Fibroblast of skin of right biceps (primary cell): Measurements from ENCODE around the gene HNRNPUL1.
"Not testable (repeated sequence)": the region's sequence is repeated elsewhere in the genome, so short reads cannot be mapped to it uniquely, and the experiment has no call there.

ENCODE experiments used
- DNase-seq: peaks from one replicate; pipeline ENCODE4 v3.0.0-alpha.2; 2013

The HNRNPUL1 gene

DNA sequence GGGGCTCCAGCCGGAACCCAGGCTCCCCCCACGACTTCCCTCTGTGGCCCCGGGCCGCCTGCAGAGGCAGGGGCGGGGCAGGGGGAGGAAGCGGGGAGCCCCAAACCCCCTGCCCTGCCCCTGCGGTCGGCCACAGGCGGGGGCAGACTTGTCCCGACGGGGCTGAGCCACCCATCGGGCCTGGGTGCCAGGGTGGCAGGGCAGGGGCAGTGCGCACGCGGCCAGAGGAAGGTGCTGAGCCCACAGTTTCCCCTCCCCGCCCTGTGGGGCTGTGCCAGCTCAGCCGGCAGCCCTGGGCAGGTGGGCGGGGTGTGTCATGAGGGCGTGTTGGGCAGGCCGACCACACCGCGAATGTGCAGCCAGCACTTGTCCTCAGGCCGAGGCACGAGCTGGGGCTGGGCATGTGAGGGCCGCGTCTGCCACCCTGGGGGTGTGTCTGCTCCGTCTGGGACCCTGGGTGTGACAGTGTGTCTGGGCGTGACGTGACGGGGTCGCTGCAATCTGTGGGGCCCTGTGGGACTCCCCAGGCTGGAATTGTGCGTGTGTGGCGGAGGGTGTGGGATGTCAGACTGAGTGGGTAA, 63.5 kb downstream of the HNRNPUL1 start:
- peak; percentile 39 for DNase-seq

- peak; percentile 36 for DNase-seq
Observed at GRCh38 chr19:41328157-41328841, 64.1 kb downstream of the HNRNPUL1 start.

- DNase-seq: no peak
Observed at GRCh38 chr19:41328842-41329225, 64.7 kb downstream of the HNRNPUL1 start.

- DNase-seq: no peak
Observed at GRCh38 chr19:41330481-41330880, 66.3 kb downstream of the HNRNPUL1 start.

DNA sequence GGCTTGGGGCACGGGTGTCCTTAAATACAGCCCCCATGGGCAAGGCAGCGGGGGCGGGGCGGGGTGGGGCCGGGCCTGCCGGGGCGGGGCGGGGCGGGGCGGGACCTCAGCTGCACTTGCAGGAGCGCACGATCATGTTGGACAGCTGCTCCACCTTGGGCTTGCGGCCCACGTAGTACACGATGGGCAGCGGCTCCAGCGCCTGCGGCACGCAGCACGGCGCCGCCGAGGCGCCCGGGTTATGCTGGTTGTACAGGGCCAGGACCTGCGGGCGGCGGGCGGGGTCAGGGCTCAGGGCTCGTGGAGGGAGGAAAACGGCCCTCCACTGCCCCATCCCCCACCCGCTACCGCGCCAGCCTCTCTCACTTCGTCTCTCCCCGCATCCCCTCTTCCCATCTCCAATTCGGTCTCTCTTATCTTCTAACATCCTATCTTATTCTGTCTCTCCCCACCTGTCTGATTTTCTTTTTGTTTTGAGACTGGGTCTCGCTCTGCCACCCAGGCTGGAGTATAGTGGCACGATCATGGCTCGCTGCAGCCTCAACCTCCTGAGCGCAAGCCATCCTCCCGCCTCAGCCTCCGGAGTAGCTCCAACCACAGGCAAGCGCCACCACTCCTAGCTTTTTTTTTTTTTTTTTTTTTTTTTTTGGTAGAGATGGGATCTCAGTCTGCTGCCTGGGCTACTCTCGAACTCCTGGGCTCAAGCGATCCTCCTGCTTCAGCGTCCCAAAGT, 66.9 kb downstream of the HNRNPUL1 start:
- no peak for DNase-seq

GRCh38 chr19:41332000-41332399, 67.8 kb downstream of the HNRNPUL1 start:
- DNase-seq: no peak

DNA sequence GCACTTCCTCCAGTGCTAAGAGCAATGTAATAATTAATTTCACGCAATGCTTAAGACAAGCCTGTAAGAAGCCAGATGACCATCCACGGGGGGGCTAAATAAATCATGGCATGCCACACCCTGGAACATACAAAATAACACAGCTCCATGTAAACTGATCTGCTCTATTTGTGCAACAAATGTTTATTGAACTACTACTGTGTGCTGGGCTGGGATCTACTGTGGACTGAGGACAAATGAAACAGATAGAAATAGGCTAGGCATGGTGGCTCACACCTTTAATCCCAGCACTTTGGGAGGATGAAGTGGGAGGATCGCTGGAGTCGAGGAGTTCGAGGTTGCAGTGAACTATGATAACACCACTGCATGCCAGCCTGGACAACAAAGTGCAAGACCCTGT, 68.3 kb downstream of the HNRNPUL1 start:
- no peak for DNase-seq

GRCh38 chr19:41334793-41335192, 70.6 kb downstream of the HNRNPUL1 start:
- DNase-seq: no peak

GRCh38 chr19:41335467-41335866, 71.3 kb downstream of the HNRNPUL1 start:
- DNase-seq: no peak

- peak; percentile 87 for DNase-seq
Observed at GRCh38 chr19:41339936-41340335, 75.8 kb downstream of the HNRNPUL1 start.

DNA sequence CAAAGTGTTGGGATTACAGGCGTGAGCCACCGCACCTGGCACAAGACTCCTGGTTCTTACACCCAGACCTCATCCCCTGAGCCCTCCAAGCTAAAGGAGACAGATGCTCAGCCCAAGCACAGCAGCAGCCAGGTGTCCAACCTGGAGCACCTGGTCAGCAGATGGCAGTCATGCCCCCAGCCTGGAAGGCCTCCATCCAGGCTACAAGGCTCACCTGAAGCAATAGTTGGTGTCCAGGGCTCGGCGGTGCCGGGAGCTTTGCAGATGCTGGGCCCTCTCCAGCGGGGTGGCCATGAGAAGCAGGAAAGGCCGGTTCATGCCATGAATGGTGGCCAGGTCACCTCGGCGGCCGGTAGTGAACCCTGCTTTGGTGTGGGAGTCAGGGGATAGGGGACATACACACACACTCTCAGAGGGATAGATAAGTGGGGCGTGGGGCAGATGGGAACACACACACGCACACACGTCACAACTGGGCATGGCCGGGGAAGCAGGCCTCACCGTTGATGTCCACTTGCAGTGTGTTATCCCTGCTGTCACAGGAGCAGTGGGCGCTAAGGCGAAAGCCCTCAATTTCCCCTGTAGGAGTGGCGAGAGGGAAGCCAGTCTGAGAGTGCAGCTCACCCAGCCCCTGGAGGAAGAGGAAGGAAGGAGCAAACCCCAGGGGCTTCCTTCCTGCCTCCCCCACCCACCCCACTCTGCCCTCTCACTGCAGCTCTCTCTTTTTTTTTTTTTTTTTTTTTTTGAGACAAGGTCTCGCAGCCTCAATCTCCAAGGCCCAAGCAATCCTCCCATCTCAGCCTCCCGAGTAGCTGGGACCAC, 77.7 kb downstream of the HNRNPUL1 start:
- DNase-seq: no peak

DNA sequence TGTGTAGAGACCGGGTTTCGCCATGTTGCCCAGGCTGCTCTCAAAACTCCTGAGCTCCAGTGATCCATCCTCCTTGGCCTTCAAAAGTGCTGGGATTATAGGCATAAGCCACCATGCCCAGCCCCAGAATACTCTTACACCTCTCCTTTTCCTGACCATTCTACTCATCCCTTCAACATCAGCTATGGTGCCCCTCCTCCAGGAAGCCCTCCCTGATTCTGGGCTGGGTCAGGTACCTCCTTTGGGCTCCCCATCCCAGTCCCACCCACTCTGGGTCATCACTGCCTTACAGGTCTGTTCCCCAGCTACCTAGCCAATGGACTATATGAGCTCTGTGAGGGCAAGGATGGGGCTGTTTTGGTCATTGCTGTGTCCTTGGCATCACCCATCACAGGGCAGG, 80.0 kb downstream of the HNRNPUL1 start:
- no peak for DNase-seq

DNA sequence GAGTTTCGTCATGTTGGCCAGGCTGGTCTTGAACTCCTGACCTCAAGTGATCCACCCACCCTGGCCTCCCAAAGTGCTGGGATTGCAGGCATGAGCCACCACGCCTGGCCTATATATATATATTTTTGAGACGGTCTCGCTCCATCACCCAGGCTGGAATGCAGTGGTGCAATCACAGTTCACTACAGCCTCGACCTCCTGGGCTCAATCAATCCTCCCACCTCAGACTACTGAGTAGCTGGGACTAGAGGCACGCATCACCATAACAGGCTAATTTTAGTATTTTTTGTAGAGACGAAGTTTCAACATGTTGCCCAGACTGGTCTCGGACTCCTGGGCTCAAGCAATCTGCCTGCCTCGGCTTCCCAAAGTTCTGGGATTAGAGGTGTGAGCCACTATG, 82.7 kb downstream of the HNRNPUL1 start:
- not testable (repeated sequence) for DNase-seq

DNA sequence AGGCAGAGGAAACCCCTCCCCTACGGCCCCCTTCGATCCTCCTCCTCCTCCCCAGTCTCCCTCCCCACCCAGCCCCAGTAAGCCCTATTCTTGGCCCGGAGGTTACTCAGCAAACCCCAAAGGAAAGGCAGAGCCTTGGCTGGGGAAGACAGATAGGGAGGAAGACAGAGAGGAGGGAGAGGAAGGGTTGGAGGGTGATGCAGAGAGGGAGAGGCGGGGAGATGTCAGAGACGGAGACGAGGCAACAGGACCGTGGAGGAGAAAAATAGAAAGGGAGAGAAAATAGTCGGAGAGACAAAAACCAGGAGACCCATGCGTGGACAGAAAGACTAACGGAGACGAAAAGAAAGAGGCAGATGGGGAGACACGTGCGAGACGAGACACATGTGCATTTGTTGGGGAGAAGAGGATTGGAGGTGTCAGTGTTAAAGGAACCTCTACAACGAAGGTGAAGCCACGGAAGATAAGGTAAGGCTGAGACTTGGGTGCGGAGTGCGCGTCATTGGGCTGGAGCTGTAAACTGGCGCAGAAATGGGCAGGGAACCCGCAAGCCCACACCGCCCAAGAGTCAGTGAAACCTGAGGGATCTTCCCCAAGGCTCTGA, 86.7 kb downstream of the HNRNPUL1 start:
- DNase-seq: peak; percentile 43

DNA sequence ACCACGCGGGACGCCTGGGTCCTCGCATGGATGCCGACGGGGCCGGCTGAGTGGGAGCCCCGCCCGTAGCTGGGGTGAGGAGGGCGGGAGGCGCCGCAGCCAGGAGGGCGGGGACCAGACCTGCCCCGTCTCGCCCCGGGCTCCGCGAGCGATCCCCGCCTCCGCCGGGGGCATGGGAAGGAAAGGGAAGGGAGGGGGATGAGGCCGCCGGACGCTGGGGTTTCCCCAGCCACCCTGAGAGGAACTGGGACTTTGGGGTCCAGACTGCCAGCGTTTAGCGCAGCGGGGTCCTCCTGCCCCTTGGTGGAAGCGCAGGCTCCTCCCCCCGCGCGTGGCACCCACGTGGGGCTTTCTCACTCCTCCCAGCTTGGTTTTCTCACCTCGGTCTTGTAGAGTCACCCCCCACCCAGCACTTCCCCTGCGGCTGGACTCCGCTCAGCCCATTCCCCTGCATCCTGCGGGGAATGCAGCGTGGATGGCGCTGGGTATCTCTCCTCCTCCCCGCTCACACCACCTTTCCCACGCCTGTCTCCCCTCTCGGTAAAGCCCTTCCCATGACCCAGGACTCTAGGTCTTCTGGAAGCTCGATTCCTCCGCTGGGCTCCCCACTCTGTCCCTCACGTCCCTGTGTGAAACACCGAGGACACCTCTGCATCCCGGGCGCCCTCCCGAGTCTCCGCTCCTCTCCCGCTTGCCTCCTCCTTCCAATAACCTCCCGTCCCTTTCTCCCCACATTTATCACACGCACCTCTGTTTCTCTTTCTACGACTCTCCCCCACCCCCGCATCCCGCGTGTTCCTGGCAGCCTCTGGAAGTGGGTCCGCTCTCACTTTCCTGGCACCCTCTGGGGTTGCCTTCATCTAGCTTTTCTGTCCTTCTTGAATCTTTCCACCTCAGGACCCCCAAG, 87.4 kb downstream of the HNRNPUL1 start:
- DNase-seq: peak; percentile 47

DNA sequence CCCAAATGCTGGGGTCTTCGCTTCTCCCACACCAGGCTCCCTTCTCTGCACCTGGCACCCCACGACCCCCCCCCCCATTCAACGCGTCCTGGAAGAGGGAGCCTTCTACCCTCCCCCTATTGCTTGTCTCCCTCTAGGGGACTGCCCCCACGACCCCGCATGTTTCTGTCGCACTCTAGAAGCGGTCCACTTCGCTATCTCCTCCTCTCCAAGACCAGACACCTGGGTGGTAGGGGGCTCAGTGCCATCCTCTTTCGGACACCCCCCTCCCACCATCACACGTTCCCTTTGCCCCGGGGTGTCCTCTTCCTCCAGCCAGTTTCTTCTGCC, 88.1 kb downstream of the HNRNPUL1 start:
- DNase-seq: no peak

DNA sequence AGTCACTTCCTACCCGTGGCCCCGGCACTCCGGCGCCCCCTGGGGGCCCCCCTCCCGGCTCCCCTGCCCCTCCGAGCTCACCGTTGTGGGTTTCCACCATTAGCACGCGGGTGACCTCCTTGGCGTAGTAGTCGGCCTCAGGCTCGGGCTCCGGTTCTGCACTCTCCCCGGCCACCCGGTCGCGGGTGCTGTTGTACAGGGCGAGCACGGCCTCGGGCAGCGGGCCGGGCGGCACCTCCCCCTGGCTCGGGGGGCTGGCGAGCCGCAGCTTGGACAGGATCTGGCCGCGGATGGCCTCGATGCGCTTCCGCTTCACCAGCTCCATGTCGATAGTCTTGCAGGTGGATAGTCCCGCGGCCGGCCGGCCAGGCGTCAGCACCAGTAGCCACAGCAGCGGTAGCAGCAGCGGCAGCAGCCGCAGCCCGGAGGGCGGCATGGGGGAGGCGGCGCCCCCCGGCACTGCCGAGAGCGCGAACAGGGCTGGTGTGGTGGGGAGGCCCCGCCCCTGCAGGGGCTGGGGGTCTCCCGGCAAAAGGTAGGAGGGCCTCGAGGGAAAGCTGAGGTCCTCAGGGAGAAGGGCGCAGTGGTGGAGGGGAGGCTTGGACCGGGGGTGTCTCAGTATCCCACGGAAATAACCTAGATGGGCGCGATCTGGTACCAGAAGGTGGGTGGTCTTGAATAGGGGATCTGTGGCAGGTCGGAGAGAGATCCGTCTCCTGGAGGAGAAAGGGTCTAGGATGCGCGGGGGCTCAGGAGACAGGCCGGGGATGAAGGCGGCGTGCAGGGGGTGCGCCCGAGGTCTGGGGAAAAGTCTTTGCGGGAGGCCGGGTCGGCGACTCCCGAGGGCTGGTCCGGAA, 88.7 kb downstream of the HNRNPUL1 start:
- DNase-seq: peak; percentile 62

- DNase-seq: peak; percentile 93
Observed at GRCh38 chr19:41353466-41354342, 89.5 kb downstream of the HNRNPUL1 start, which contains the start of gene TGFB1. TGFB1 (minus strand) TSS chr19:41353922; CDS start chr19:41353044, 878 bp downstream.

GRCh38 chr19:41354343-41354953, 90.3 kb downstream of the HNRNPUL1 start:
- DNase-seq: no peak
